Panc1 (cell line): ENCODE data around the gene LRRC41. TPM values are rescaled to one million over a fixed set of nuclear protein-coding genes. Genes with fewer than 3 reads are reported as not detected.

ENCODE experiments used
- ATAC-seq: fragments of 200-7000 bp; cut with Tn5 transposase; 2 replicates; pipeline ENCODE4 v1.9.1; 2020; ENCODE audit warnings: mild to moderate bottlenecking, moderate library complexity
- BruUV-seq: library from RNA; stranded (reverse); fragments of 400-500 nt; replicated peaks from 2 replicates; lab custom pipeline; 2021; lab: Mats Ljungman, UMichigan
- CTCF ChIA-PET: fragments of 300-600 bp; sonication (Branson Sonifier 250); formaldehyde crosslinking; loops from one replicate; lab custom pipeline; 2022; ENCODE audit warnings: antibody characterized with exemption; lab: Charles Lee
- POLR2A ChIA-PET: fragments of 300-600 bp; sonication (Branson Sonifier 250); formaldehyde crosslinking; loops from one replicate; lab custom pipeline; 2022; ENCODE audit warnings: antibody characterized with exemption; lab: Charles Lee
- DNase-seq: peaks from one replicate; pipeline ENCODE4 v3.0.0-alpha.2; 2010; ENCODE audit warnings: low read depth, low spot score
- H3K27ac ChIP-seq: 2 replicates; pipeline ENCODE4 v1.5.1; 2011; ENCODE audit warnings: mild to moderate bottlenecking, low read length, inconsistent platforms
- H3K27me3 ChIP-seq: fragments of 200-500 bp; sonication (Bioruptor generic); 2 replicates; pipeline ENCODE4 v1.6.0; 2014; ENCODE audit warnings: low read length, inconsistent platforms; ENCODE audit not compliant: control insufficient read depth, insufficient read depth
- H3K36me3 ChIP-seq: fragments of 200-500 bp; sonication (Bioruptor generic); 2 replicates; pipeline ENCODE4 v1.5.1; 2014; ENCODE audit warnings: inconsistent platforms, mild to moderate bottlenecking, low read length, moderate library complexity; ENCODE audit not compliant: control insufficient read depth, insufficient read depth
- H3K4me1 ChIP-seq: 2 replicates; pipeline ENCODE4 v1.5.1; 2011; ENCODE audit warnings: inconsistent platforms, mild to moderate bottlenecking, low read length, moderate library complexity; ENCODE audit not compliant: control insufficient read depth, insufficient read depth
- H3K4me3 ChIP-seq, 2 experiments: 2 replicates each; pipeline ENCODE4 v1.5.1; 2011 to 2012; ENCODE audit warnings: low read depth in 2 of 2, low read length in 2 of 2, mild to moderate bottlenecking in 2 of 2, inconsistent platforms in 1 of 2, moderate library complexity in 1 of 2
- H3K9me3 ChIP-seq: fragments of 200-500 bp; sonication (Bioruptor generic); 2 replicates; pipeline ENCODE4 v1.5.1; 2014; ENCODE audit warnings: low read depth, mild to moderate bottlenecking, inconsistent platforms, low read length, moderate library complexity; ENCODE audit not compliant: control insufficient read depth, insufficient read depth
- POLR2AphosphoS5 ChIP-seq: IDR thresholded peaks from 2 replicates; pipeline ENCODE4 v1.6.1; 2012; ENCODE audit warnings: mild to moderate bottlenecking, low read depth, low read length, moderate library complexity
- SIN3A ChIP-seq: IDR thresholded peaks from 2 replicates; pipeline ENCODE4 v1.6.1; 2012; ENCODE audit warnings: low read depth, mild to moderate bottlenecking, low read length, moderate library complexity, borderline replicate concordance; ENCODE audit not compliant: insufficient read depth
- TCF7L2 ChIP-seq: IDR thresholded peaks from 2 replicates; pipeline ENCODE4 v1.6.1; 2011; ENCODE audit warnings: mild to moderate bottlenecking, low read depth, low read length, inconsistent platforms
- in situ Hi-C: cut with HindIII; loops from 2 replicates; pipeline ENCODE4 v1.10.0; 2016; ENCODE audit warnings: low sequenced_read_pairs, low pct_unique_long_range_greater_than_20kb
- intact Hi-C: fragments of 100-400 bp; cut with micrococcal nuclease; formaldehyde crosslinking; loops from one replicate; pipeline ENCODE4 v1.10.0; 2022; ENCODE audit not compliant: unreplicated experiment
- total RNA-seq: library from RNA; stranded (reverse); gene quantifications from one replicate; pipeline ENCODE4 v1.2.1, GENCODE V29; 2021; ENCODE audit not compliant: unreplicated experiment
- TF ChIP-seq, protein P1 (sequence below): fragments of 450-650 bp; IDR thresholded peaks from 2 replicates; pipeline ENCODE4 v1.5.1; 2017; ENCODE audit warnings: mild to moderate bottlenecking
- TF ChIP-seq, protein P2 (sequence below), 2 experiments: IDR thresholded peaks; 2 replicates each; pipeline ENCODE4 v1.6.1; 2011 to 2012; ENCODE audit warnings: low read depth in 2 of 2, control low read depth in 1 of 2, low read length in 1 of 2, mild to moderate bottlenecking in 1 of 2, moderate library complexity in 1 of 2; ENCODE audit not compliant: insufficient read depth in 1 of 2

Gene LRRC41
- total RNA-seq, 1 experiment from 2014 or later, result 55.3 TPM

DNA sequence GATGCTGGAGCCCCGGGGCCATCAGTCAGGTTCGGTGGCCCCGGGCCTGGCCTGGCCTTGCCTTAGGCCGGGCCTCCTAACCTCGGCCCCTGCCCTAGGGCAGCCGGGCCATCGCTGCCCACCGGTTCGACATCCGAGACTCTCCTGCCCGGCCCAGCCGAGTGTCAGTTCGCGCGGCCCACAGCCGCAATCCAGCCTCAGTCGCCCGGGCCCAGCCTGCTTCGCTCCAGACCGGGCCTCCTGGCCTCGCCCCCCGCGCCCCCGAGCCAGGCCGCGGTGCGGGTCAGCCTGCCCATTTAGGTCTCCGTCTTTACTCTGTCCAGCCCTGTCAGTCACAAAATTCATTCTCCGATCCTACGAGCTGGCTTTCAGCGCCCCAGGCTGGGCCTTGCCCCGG, 777 bp downstream of the LRRC41 start:
- Histone ChIP-seq H3K27ac (peak overlapping the region; percentile 97), H3K4me1 (peaks cover 24% of the 10 kb centered on the region; the same call in 1 of the 2 replicates), H3K4me3 (peak overlapping the region; percentile 88 to 100), H3K36me3 (peaks cover 9% of the 10 kb centered on the region), H3K27me3 (no peaks in the 10 kb centered on the region), H3K9me3 (no peaks in the 10 kb centered on the region)
- BruUV-seq, result TSS peak; percentile 55
- ChIA-PET POLR2A (interaction anchor here (0.5 to 1.2 kb wide), 2 partner anchors 36 to 38 kb away, joined by 3 to 10 read pairs; no protein-coding TSS in a partner anchor), CTCF (interaction anchor here (0.6 kb wide), 1 partner anchor 37 kb away, joined by 6 read pairs; no protein-coding TSS in a partner anchor)
- DNase-seq (no peak), ATAC-seq (peak; percentile 32)
- intact Hi-C loops (no loop called here), in situ Hi-C loops (no loop called here)
- TF ChIP-seq POLR2AphosphoS5, result no peak
- TF ChIP-seq, protein P1, sequence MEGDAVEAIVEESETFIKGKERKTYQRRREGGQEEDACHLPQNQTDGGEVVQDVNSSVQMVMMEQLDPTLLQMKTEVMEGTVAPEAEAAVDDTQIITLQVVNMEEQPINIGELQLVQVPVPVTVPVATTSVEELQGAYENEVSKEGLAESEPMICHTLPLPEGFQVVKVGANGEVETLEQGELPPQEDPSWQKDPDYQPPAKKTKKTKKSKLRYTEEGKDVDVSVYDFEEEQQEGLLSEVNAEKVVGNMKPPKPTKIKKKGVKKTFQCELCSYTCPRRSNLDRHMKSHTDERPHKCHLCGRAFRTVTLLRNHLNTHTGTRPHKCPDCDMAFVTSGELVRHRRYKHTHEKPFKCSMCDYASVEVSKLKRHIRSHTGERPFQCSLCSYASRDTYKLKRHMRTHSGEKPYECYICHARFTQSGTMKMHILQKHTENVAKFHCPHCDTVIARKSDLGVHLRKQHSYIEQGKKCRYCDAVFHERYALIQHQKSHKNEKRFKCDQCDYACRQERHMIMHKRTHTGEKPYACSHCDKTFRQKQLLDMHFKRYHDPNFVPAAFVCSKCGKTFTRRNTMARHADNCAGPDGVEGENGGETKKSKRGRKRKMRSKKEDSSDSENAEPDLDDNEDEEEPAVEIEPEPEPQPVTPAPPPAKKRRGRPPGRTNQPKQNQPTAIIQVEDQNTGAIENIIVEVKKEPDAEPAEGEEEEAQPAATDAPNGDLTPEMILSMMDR, result no peak
- TF ChIP-seq TCF7L2, result no peak
- no peak for TF ChIP-seq SIN3A
- TF ChIP-seq, protein P2, sequence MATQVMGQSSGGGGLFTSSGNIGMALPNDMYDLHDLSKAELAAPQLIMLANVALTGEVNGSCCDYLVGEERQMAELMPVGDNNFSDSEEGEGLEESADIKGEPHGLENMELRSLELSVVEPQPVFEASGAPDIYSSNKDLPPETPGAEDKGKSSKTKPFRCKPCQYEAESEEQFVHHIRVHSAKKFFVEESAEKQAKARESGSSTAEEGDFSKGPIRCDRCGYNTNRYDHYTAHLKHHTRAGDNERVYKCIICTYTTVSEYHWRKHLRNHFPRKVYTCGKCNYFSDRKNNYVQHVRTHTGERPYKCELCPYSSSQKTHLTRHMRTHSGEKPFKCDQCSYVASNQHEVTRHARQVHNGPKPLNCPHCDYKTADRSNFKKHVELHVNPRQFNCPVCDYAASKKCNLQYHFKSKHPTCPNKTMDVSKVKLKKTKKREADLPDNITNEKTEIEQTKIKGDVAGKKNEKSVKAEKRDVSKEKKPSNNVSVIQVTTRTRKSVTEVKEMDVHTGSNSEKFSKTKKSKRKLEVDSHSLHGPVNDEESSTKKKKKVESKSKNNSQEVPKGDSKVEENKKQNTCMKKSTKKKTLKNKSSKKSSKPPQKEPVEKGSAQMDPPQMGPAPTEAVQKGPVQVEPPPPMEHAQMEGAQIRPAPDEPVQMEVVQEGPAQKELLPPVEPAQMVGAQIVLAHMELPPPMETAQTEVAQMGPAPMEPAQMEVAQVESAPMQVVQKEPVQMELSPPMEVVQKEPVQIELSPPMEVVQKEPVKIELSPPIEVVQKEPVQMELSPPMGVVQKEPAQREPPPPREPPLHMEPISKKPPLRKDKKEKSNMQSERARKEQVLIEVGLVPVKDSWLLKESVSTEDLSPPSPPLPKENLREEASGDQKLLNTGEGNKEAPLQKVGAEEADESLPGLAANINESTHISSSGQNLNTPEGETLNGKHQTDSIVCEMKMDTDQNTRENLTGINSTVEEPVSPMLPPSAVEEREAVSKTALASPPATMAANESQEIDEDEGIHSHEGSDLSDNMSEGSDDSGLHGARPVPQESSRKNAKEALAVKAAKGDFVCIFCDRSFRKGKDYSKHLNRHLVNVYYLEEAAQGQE (IDR thresholded peaks at IDR 0.05; ENCODE audit: insufficient read depth in 1 of 2, low read depth in 2 of 2, low read length in 1 of 2), result no peak

DNA sequence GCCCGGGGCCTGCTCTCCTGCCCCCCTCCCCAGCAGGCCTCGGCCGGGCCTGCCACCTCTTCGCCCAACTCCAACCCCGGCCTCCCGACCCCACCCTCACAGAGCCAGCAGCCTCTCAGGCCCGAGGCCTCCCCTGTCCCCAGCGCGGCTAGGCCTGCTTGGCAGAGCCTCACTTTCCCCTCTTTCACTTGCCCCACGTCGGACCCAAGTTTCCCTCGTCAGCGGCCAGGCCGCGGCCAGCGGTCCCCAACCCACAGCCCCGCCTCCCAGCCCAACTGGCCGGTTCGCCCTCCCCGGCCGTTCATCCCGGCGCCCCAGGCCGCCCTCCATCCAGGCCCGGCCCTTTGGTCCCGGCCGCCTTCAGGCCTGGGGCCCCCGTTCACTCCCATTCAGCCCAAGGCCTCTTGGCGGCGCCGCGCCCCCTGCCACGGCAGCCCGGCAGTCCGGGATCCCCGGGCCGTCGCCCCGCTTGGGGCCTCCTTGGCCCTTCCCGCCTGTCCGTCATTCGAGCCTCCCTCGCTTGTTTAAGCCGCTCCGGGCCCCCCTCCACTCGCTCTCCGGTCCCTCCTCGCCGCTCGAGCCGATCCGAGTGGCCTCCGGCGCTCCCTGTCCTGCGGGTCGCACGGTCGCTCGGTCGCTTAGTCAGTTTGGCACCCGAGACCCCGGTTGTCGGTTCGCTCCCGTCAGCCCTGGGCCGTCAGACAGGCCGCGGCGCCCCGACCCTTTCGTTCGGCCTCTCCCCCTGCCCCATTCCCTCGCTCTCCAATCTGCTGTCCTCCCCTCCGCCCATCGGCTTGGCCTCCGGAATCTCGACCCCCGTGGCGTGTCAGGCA, 1.4 kb downstream of the LRRC41 start:
- H3K9me3 ChIP-seq, result no peaks in the 10 kb centered on the region
- H3K27ac ChIP-seq, result peak overlapping the region; percentile 97
- H3K36me3 ChIP-seq, result peaks cover 15% of the 10 kb centered on the region
- DNase-seq (no peak), ATAC-seq (peak; percentile 25)
- intact Hi-C loops (no loop called here), in situ Hi-C loops (no loop called here)
- BruUV-seq, result no TSS peak
- H3K4me3 ChIP-seq, result peak overlapping the region; percentile 88 to 100
- H3K27me3 ChIP-seq, result no peaks in the 10 kb centered on the region
- ChIA-PET CTCF (no interaction called here), POLR2A (no interaction called here)
- TF ChIP-seq, protein P1, result peak; percentile 55; the same call in 1 of the 2 replicates
- TF ChIP-seq, protein P2 (IDR thresholded peaks at IDR 0.05; ENCODE audit: insufficient read depth in 1 of 2, low read depth in 2 of 2, low read length in 1 of 2), result no peak
- peaks cover 18% of the 10 kb centered on the region; the same call in 1 of the 2 replicates for H3K4me1 ChIP-seq
